KMS-11 (cell line): Measurements from ENCODE around the gene RSPH6A.
A peak's percentile ranks its signal among the peaks of the same experiment; 100 is the strongest.

ENCODE experiments used
- H2AFZ ChIP-seq: fragments of 200-600 bp; sonication (generic); 2 replicates; pipeline ENCODE4 v1.6.1; 2016; ENCODE audit warnings: antibody characterized with exemption, mixed run types, low read depth
- H3K27ac ChIP-seq: fragments of 200-600 bp; sonication (generic); 2 replicates; pipeline ENCODE4 v1.6.1; 2016; ENCODE audit warnings: mild to moderate bottlenecking, mixed run types
- H3K27me3 ChIP-seq: fragments of 200-600 bp; sonication (generic); 2 replicates; pipeline ENCODE4 v1.6.1; 2017; ENCODE audit warnings: mild to moderate bottlenecking, low read depth, mixed run types, moderate library complexity; ENCODE audit not compliant: insufficient read depth
- H3K36me3 ChIP-seq: fragments of 200-600 bp; sonication (generic); 2 replicates; pipeline ENCODE4 v1.6.1; 2017; ENCODE audit warnings: mild to moderate bottlenecking, mixed run types; ENCODE audit not compliant: insufficient read depth
- H3K4me1 ChIP-seq: fragments of 200-600 bp; sonication (generic); 2 replicates; pipeline ENCODE4 v1.6.1; 2016; ENCODE audit warnings: mild to moderate bottlenecking, low read depth, mixed run types; ENCODE audit not compliant: poor library complexity, severe bottlenecking
- H3K4me2 ChIP-seq: fragments of 200-600 bp; sonication (generic); 2 replicates; pipeline ENCODE4 v1.7.0; 2016; ENCODE audit warnings: mild to moderate bottlenecking, mixed run types
- H3K4me3 ChIP-seq: fragments of 200-600 bp; sonication (generic); IDR thresholded peaks from 2 replicates; pipeline ENCODE4 v1.6.1; 2017; ENCODE audit warnings: low read depth, low read length, mixed read lengths; ENCODE audit not compliant: insufficient read depth
- H3K79me2 ChIP-seq: fragments of 200-600 bp; sonication (generic); 2 replicates; pipeline ENCODE4 v1.6.1; 2016; ENCODE audit warnings: low read depth, mixed run types; ENCODE audit not compliant: insufficient read depth
- H3K9ac ChIP-seq: fragments of 200-600 bp; sonication (generic); 2 replicates; pipeline ENCODE4 v1.6.1; 2016; ENCODE audit warnings: mild to moderate bottlenecking, mixed run types
- H4K20me1 ChIP-seq: fragments of 200-600 bp; sonication (generic); 2 replicates; pipeline ENCODE4 v1.6.1; 2016; ENCODE audit warnings: mild to moderate bottlenecking, mixed run types; ENCODE audit not compliant: insufficient read depth
- CTCF ChIP-seq: fragments of 200-600 bp; sonication (generic); conservative IDR thresholded peaks from 2 replicates; pipeline ENCODE4 v1.6.1; 2017; ENCODE audit warnings: low read depth, mild to moderate bottlenecking, antibody characterized with exemption, low read length, moderate library complexity, mixed read lengths

The RSPH6A gene

DNA sequence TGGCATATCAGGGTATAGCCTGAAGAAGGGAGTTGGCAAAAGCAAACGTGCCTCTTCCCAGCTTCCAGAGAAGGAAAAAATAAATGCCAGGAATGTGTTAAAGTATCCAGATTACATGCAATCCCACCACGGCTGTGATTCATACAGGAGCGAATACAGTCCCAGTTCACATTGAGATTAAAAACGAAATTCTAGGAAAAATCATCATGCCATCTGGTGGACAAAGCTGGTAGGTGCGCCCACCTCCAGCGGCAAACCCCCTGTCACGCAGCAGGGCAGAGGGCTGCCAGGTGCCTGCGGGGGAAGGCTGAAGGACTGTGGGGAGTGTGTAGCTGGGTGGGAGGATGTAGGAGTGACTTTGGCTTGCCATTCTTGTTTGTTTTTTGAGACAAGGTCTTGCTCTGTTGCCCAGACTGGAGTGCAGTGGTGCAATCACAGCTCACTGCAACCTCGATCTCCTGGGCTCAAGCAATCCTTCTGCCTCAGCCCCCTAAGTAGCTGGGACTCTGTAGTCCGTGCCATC lies 16.1 kb downstream of the RSPH6A start:
- H3K27me3 ChIP-seq: 0 out of 2 replicates have a peak, but pooled peaks cover 3% of the 10 kb centered on the region
- no peak overlapping the region for H3K4me3 ChIP-seq
- H2AFZ ChIP-seq: peak overlapping the region; percentile 19; the same call in 1 of the 2 replicates
- H3K4me1 ChIP-seq: peaks cover 16% of the 10 kb centered on the region
- no peaks in the 10 kb centered on the region for H3K79me2 ChIP-seq
- H3K27ac ChIP-seq: no peak overlapping the region
- H3K4me2 ChIP-seq: peak overlapping the region; percentile 33; the same call in 1 of the 2 replicates
- no peak overlapping the region for H3K9ac ChIP-seq
- H4K20me1 ChIP-seq: no peaks in the 10 kb centered on the region
- H3K36me3 ChIP-seq: no peaks in the 10 kb centered on the region
- peak; percentile 89 for TF ChIP-seq CTCF

- Histone ChIP-seq H3K79me2 (peaks cover 18% of the 10 kb centered on the region), H3K4me3 (no peak overlapping the region), H3K27me3 (0 out of 2 replicates have a peak, but pooled peaks cover 3% of the 10 kb centered on the region), H3K4me2 (no peak overlapping the region), H3K9ac (no peak overlapping the region), H4K20me1 (no peaks in the 10 kb centered on the region), H3K4me1 (peaks cover 28% of the 10 kb centered on the region), H3K36me3 (peaks cover 7% of the 10 kb centered on the region; the same call in 1 of the 2 replicates), H2AFZ (no peak overlapping the region), H3K27ac (no peak overlapping the region)
- TF ChIP-seq CTCF: no peak
Observed at GRCh38 chr19:45794627-45795026, 20.5 kb downstream of the RSPH6A start.

DNA sequence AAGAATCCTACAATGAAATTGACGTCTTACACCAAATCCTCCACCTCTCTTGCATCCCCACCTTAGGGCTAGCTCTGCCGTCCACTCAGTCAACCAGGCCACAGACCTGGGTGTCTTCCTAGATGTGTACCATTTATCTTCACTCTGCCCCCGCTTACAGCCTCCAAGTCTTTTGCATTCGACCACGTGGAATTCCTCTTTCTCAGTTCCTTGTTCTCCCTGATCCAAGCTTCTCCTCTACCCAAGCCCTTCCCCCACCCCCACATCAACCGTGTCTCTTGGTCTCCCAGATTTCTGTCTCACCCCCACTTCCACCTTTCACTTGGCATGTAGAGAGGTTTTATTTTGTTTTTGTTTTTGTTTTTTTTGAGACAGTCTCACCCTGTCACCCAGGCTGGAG lies 21.2 kb downstream of the RSPH6A start:
- Histone ChIP-seq H4K20me1 (no peaks in the 10 kb centered on the region), H3K4me2 (no peak overlapping the region), H3K79me2 (peaks cover 18% of the 10 kb centered on the region), H3K36me3 (peaks cover 7% of the 10 kb centered on the region; the same call in 1 of the 2 replicates), H3K27ac (no peak overlapping the region), H2AFZ (no peak overlapping the region), H3K27me3 (0 out of 2 replicates have a peak, but pooled peaks cover 3% of the 10 kb centered on the region), H3K4me3 (no peak overlapping the region), H3K9ac (no peak overlapping the region), H3K4me1 (peaks cover 21% of the 10 kb centered on the region)
- no peak for TF ChIP-seq CTCF

DNA sequence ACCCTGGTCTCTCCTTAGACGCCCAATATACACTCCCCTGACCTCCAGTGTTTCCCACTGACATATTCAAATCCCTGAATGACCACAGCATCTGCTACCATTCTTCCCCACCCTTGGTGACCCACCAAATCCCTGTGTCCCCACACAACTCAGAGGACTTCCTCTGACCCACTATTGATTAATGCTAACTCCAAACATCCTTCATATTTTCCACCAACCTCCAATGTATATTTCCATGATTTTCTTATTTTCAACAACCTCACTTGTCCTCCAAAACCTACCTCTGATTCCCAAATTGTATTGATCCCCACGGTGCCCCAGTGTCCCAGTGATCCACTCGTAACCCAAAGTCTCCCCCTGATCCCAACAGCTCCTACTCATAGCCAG lies 21.9 kb downstream of the RSPH6A start:
- no peaks in the 10 kb centered on the region for H4K20me1 ChIP-seq
- 0 out of 2 replicates have a peak, but pooled peaks cover 3% of the 10 kb centered on the region for H3K27me3 ChIP-seq
- H3K4me1 ChIP-seq: peaks cover 20% of the 10 kb centered on the region
- no peak overlapping the region for H3K9ac ChIP-seq
- H2AFZ ChIP-seq: no peak overlapping the region
- TF ChIP-seq CTCF: no peak
- H3K27ac ChIP-seq: no peak overlapping the region
- H3K4me2 ChIP-seq: peak overlapping the region; percentile 52
- peaks cover 18% of the 10 kb centered on the region for H3K79me2 ChIP-seq
- H3K4me3 ChIP-seq: no peak overlapping the region
- peaks cover 7% of the 10 kb centered on the region; the same call in 1 of the 2 replicates for H3K36me3 ChIP-seq
